RPMI8226 (cell line): ENCODE data around the gene IL17C.
"Not testable (repeated sequence)": the region's sequence is repeated elsewhere in the genome, so short reads cannot be mapped to it uniquely, and the experiment has no call there.

Experiments used
- DNase-seq: peaks from one replicate; pipeline ENCODE4 v3.0.0-alpha.2; 2015

IL17C gene, protein sequence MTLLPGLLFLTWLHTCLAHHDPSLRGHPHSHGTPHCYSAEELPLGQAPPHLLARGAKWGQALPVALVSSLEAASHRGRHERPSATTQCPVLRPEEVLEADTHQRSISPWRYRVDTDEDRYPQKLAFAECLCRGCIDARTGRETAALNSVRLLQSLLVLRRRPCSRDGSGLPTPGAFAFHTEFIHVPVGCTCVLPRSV

GRCh38 chr16:88638323-88639230, at the start of gene IL17C:
TSS of gene IL17C (plus strand) at chr16:88638572. CDS start at chr16:88638642, 70 bp downstream.
- peak; percentile 89 for DNase-seq

DNA sequence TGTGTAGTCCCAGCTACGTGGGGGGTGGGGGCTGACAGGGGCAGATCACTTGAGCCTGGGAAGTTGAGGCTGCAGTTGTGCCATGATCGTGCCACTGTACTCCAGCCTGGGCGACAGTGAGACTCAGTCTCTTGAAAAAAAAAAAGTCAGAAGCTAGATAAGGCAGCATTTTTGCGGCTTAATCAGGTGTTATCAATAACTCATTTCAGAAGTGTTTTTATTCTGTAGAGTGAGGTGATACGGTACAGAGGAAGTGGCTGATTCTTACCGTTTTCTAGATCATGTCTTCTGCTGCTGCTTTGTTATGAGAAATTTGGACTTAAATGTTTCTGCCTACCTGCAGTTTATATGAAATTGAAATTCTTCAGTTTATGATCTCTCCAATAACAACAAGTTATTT, 49.6 kb upstream of the IL17C start:
- DNase-seq = no peak

- DNase-seq = no peak
Measured at GRCh38 chr16:88589441-88589840, 48.9 kb upstream of the IL17C start.

- DNase-seq = peak; percentile 95
Measured at GRCh38 chr16:88591577-88592021, 46.8 kb upstream of the IL17C start.

- no peak for DNase-seq
Measured at GRCh38 chr16:88593061-88593460, 45.3 kb upstream of the IL17C start.

DNA sequence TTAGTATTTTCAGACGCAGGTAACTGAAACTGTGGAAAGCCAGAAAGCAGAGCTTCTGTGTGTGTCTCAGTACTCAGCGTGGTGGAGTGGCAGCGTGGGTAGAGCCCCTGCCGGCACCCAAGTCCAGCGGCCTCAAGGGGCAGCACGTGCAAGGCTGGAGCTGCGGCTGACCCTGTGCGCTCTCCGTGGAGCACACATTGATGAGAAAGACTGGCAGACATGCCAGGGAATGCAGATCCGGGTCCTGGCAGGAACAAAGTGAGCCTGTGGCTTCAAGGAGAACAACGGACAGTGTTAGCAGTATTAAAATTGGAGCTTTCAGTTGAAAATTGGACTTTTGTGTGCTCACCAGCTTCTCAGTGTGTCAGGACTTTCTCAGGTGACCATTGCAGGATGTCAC, 44.9 kb upstream of the IL17C start:
- DNase-seq = no peak

DNA sequence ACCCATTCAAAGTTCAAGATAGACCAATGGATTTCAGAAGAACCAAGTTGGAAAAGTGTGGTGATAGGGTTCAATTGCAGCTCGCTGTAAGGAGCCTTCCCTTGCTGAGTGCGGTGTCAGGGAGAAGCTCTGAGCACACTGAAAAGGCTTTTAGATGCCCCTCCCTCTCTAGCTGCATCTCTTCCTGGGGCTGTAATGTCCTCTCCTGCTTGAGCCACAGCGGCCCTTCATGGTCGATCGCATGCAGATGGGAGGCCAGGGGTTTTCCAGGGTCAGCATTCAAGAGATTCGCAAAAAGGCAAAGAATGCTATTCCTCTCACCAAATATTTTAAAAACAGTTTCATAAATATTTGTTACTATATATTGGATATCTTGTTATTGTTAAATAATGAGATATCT, 44.5 kb upstream of the IL17C start:
- no peak for DNase-seq

- no peak for DNase-seq
Measured at GRCh38 chr16:88595101-88595500, 43.3 kb upstream of the IL17C start.

DNA sequence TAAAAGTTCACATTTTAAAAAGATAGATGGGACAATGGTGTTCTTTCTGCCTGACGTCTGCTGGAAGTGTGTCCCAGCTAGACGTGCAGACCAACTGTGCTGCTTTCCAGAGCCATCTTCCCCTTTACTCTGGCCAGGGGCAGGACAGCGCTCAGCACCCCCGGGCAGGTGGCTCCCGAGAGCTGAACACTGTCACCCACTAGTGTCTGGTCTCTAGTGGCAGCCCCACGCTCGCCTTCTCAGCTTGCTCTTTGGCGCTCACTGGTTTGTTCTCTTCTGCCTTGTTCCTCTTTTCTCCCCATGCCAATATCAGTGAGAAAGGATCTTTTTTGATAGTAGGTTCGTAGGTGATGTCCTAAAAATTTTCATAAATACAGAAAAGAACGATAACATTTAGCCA, 42.5 kb upstream of the IL17C start:
- DNase-seq = no peak

- peak; percentile 52 for DNase-seq
Measured at GRCh38 chr16:88596483-88596882, 41.9 kb upstream of the IL17C start.

GRCh38 chr16:88597856-88598491, 40.4 kb upstream of the IL17C start:
- DNase-seq = peak; percentile 77

- DNase-seq = no peak
Measured at GRCh38 chr16:88599092-88599733, 39.2 kb upstream of the IL17C start.

GRCh38 chr16:88599825-88600538, 38.4 kb upstream of the IL17C start:
- no peak for DNase-seq

- no peak for DNase-seq
Measured at GRCh38 chr16:88600539-88600896, 37.9 kb upstream of the IL17C start.

DNA sequence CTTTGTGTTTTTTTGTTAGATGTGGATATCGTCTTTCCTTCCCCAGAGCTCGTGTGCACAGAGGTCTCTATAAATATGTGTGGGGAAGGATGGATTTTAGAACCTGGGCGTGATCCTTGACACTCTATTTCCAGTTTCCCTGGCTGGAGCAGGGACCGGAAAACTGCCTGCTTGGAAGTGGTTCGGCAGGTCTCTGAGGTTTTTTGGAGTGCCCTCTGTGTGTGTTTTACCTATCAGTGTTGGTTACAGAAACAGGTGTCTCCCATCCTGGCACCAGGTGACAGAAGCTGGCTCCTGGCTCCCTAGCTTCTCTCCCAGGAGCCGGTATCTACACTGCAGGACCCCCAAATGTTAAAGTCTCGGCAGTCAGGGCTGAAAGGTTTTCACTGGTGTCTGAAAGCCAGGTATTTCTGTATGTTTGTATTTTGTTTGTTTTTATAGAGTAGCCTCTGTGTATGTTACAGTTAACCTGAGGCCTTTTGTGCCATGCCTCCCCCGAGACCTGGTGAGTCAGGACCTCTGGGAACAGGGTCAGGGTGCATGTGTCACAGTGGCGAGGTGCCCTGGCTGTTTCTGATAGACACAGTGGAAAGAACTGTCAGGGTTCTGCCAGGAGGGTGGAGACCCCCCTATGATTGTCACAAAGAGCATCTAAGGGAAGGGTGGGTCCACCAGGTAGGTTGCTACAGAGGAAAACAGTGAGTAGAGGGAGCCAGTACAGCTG, 36.9 kb upstream of the IL17C start:
- DNase-seq = no peak

DNA sequence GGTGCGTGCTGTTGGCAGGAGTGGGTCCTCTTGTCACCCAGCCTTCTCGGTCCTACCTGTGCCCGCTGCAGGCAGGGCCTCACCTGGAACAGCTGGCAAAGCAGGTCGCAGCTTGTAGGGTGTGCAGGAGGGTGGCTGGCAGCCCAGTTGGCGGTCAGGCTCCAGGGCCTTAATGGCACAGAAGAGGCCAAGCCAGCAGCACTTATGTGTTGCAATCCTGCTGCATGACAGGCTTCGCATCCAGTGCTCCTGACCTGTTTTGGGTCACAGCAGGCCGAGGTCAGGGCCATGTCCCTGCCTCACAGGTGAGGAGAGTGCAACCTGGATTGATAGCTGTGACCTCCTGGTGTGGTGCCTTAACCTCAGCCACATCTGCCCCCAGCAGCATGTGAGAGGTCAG, 36.3 kb upstream of the IL17C start:
- DNase-seq = no peak

GRCh38 chr16:88605186-88606147, 32.9 kb upstream of the IL17C start:
- no peak for DNase-seq

DNA sequence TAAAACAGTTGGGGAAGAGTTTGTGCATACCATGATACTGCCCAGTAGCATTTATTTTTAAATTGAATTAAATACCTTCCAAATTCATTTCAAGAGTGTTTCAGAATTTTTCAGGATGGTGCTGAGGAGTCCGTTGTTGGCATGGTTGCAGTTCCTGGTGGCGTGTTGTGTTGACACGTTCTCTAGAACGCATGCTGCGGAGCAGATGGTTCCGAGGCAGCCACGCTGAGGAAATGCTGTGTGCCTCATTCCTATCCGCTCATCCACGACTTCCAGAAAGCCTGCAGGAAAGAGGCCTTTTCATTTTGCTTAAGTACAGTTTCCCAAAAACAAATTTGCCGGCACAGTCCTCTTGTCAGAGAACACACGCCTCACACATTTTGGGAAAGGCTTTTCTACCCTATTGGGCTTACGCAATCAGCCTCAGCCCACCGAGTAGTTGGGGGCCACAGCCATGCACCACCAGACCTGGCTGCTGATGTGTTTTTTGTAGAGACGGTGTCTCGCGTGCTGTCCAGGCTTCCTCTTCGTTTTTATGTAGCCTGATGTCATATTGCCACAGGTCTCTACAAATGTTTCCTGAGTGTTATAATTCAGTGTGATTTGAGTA, 32.1 kb upstream of the IL17C start:
- no peak for DNase-seq

- DNase-seq = peak; percentile 26
Measured at GRCh38 chr16:88608076-88608475, 30.3 kb upstream of the IL17C start.

DNA sequence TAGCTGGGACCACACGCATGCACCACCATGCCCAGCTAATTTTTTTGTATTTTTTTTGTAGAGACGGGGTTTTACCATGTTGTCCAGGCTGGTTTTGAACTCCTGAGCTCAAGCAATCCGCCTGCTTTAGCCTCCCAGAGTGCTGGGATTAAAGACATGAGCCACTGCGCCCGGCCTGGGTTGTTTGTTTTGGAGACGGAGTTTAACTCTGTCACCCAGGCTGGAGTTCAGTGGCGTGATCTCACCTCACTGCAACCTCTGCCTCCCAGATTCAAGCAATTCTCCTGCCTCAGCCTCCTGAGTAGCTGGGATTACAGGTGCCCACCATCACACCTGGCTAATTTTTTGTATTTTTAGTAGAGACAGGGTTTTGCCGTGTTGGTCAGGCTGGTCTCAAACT, 28.9 kb upstream of the IL17C start:
- not testable (repeated sequence) for DNase-seq
